ENCODE results near the gene FBXL17.

FBXL17 gene

GRCh38 chr5:108238936-108239887 is 142.7 kb downstream of the FBXL17 start:
- no peak for DNase-seq

GRCh38 chr5:108238461-108238860 is 143.4 kb downstream of the FBXL17 start:
- DNase-seq, result no peak

DNA sequence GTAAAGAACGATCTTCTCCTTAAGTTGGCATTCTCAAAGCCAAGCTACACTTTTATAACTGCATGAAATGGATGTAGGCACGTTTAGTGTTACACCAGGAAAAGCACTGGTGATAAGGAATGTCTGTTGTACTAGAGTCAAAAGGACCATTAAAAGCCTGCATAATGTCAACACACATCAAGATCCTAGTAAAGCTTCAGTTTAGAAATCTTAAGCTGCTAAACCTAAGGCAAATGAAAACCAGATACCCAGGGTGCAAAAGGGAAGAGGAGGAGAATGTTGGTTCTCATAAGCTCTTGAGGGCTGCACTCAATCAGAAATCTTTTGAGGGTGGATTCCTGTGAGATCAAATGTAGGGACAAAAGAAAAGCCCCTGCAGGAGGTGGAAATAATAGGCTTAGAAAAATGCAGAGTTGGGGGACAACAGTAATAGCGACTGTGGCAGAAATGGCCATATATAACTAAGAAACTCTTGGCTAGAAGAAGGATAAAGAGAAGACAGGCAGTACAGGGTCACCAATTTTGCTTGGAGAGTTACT is 148.2 kb downstream of the FBXL17 start:
- DNase-seq, result no peak

DNA sequence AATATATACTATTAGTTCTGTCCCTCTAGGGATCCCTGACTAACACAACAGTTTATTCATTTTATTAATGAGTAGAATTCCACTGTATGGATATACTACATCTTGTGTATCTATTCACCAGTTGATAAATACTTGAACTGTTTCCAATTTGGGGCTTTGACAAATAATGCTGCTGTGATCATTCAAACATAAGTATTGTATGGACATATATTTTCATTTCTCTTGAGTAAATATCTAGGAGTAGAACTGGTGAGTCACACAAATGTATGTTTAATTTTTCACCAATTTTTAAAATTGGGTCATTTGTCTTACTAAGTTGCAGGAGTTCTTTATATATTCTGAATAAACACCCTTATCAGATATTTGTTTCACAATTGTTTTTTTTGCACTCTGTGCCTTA is 149.1 kb downstream of the FBXL17 start:
- DNase-seq, result no peak

DNA sequence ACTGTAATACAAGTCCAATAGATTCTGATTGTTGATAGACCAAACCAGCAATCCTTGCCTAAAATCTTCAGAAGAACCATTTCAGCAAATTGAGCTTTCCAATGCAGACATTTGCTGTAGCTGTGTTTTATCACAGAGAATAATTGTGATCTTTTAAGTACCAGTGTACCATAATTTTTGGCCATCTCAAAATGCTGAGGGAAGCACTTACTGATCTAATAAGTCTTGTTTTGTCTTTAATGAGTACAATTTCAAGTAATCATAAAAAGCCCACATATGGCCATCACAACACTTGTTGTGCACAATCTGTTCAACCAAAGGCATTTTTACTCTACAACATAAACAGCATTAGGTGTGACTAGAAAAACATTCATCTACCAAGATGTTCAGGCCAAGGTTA is 159.9 kb downstream of the FBXL17 start:
- DNase-seq, result no peak

GRCh38 chr5:108220834-108221233 is 161.1 kb downstream of the FBXL17 start:
- no peak for DNase-seq

DNA sequence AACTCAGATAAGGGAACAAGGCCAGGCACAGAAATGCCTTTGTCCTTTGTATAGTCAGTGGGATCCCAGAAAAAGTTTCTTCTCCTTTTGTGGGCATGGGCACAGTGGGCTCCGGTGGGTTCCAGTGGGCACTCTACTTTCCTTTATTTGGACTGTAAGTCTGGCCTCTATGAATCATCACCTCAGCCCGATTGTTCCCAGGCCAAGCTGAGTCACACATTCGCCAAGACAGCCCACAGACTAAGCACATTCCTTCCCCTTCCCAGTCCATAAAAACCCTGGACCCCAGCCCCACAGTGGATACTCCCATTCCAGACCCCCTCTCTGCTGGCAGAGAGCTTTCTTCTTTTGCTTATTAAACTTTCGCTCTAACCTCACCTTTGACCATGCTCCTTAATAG is 165.0 kb downstream of the FBXL17 start:
- no peak for DNase-seq

- DNase-seq, result no peak
These were observed 167.0 kb downstream of the FBXL17 start for GRCh38 chr5:108214857-108215256.

DNA sequence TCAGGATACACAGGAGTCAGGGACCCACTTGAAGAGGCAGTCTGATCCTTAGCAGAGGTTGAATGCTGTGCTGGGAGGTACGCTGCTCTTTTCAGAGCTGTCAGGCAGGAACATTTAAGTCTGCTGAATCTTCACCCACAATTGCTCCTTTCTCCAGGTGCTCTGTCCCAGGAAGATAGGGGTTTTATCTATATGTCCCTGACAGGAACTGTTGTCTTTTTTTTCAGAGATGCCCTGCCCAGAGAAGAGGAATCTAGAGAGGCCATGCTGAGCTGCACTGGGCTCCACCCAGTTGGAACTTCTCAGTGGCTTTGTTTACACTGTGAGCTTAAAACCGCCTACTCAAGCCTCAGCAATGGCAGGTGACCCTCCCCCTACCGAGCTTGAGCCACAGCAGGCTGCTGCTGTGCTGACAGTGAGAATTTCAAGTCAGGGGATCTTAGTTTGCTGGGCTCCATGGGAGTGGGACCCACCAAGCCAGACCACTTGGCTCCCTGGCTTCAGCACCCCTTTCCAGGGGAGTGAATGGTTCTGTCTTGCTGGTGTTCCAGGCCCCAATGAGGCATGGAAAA is 169.0 kb downstream of the FBXL17 start:
- DNase-seq, result no peak

DNA sequence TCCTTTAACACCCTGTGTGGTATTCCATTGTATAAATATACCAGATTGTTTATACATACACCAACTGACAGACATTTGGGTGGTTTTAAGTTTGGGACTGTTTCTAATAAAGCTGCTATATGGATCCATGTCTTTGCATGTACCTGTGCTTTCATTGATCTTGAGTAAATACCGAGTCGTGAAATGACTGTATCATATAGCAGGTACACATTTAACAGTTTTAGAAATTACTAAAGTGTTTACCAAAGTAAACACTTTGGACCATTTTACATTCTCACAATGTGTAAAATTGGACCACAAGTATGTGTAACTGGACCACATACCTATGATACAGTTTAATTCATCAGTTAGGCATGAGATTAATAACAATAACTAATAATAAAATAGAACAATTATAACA is 175.2 kb downstream of the FBXL17 start:
- no peak for DNase-seq

DNA sequence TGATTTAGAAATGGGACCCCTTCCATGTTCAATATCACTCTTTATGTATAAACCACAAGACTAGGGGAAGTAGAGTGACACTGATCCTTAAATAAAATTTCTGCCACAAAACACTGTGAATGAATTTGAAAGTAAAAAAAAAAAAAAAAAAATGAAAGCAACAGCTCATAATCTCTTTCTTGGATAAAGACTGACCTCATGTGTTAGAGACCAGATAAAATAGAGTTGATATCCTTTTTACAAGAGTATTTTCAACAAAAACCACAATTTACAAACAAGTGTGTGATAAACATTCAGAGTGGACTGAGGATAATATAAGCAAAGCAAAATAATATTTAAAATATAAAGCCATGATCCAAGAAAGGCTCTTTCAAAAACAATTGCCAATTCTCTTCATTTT is 180.2 kb downstream of the FBXL17 start:
- DNase-seq, result no peak

DNA sequence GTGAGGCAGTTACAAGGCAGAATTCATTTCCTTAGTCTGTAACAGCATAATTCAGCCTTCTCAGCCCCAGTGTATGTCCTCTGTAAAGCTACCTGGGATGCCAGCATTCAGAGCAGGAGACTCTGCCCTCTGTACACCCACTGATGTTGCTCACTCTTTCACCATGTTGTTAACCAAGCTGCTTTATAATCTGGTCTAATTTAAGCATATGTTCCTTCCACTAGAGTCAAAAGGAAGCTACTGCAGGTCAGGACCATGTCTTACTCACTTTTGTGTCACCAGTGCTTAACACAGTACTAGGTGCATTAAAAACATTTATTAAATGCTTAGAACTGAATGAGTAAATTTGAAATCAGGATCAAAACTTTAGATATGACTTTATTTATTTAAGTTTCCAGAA is 185.6 kb downstream of the FBXL17 start:
- DNase-seq, result no peak

GRCh38 chr5:108193021-108193795 is 188.7 kb downstream of the FBXL17 start:
- DNase-seq, result no peak

DNA sequence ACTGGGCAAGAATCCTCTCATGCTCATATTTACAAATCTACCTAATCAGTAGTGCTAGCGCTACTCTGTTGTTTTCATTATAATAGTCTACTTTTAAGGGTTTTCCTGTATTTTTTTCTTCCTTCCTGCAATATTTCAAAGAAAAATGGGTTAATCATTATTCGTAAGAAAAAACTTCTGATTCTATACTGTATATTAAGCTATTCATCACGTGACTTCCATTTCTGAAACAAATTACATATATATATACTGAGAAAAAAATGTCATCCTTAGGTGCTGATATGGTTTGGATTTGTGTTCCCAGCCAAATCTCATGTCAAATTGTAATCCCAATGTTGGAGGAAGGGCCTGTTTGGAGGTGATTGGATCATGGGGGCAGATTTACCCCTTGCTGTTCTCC is 197.0 kb downstream of the FBXL17 start:
- no peak for DNase-seq

DNA sequence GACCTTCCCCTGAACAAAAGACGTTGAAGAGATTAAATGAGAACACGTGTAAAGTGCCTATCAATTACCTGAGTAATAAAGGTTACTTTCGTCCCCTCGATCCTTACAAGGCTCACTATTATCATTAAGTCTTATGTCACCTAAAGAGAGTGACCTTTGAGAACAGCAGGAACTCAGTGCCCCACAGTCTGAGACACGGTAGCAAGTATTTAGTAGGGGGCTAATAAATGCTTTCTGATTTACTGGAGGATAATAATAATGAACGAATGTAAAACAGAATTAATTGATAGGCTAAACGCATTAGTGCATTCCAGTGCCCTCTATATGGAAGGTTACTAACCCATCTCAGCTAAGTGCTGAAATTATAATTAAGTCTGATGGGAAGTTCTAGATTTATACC is 199.9 kb downstream of the FBXL17 start:
- DNase-seq, result no peak

DNA sequence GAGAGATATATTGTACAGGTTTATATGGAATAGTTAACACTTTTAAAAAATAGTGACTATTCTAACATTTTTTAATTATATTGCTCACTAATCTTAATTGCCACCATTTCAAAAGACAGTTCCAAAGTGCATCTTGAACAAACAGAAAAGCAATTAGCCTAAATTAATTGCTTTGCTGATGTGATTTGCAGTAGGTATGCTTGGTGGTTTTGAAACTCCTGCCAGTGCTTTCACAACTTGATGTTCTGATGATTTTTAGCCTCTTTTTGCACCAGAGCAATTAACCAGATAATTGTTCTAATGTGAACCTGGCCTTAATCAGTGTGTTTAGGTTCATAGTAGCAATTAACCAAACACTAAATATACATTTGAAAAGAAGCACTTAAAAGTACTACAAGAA is 207.6 kb downstream of the FBXL17 start:
- DNase-seq, result no peak

DNA sequence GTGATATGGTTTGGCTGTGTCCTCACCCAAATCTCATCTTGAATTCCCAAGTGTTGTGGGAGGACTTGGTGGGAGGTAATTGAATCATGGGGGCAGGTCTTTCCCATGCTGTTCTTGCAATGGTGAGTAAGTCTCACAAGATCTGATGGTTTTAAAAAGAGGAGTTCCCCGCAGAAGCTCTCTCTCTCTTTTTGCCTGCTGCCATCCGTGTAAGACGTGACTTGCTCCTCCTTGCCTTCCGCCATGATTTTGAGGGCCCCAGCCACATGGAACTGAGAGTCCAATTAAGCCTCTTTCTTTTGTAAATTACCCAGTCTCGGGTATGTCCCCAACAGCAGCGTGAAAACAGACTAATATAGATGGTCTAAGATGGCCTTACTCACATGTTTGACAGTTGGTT is 210.1 kb downstream of the FBXL17 start:
- no peak for DNase-seq

DNA sequence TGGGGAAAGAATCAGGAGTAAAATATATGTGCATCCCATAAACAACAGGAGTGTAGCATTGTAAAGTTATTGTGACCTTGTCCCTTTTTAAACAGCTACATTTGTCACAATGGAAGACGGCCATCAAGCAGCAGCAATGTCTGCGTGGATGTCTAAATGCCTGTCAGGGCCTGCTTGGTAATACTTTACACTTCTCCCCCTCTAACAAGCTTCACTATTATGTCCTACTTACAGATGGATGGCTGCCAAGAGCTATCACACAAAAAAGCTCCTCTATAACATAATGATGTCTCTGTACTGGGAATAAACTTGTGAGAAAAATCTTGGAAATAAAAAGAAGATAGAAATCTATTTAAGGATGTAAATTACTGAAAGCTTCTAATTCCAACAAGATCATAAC is 213.0 kb downstream of the FBXL17 start:
- no peak for DNase-seq

DNA sequence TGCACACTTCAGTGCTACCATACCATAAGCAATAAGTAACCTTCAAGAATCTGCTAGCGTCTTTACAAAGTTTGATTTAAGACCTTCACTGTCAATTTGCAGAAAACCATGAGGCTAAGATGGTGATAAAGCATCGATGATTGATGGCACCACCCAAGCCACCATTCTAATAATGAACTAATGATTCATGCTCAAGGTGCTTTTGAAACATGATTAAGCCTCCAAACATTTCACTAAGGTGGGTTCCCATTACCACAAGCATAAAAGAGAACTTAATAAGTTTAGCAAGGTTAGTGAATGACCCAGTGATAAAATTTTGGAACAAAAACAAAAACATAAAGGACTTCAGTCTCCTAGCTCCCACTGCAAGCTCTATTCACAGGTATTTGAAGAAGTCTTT is 214.7 kb downstream of the FBXL17 start:
- no peak for DNase-seq

DNA sequence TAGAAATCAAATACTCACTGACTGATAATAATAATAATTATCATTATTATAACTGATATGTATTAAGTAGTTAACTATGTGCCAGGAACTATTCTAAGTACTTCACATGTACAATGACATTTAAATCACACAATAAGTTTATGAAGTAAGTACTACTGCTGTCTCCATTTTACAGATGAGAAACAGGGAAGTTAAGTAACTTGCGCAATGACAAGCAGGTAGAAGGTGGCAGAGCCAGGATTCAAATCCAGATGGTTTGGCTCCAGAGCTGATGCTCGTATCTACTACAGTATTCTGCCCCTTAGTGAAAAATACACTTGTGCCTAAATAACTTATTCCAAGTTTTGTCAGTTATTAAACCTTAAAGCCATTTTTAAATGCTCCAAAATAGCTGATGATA is 217.3 kb downstream of the FBXL17 start:
- no peak for DNase-seq

- peak in 1 of 2 donors; percentile 2 for DNase-seq
These were observed 229.0 kb downstream of the FBXL17 start for GRCh38 chr5:108152854-108153253.

DNA sequence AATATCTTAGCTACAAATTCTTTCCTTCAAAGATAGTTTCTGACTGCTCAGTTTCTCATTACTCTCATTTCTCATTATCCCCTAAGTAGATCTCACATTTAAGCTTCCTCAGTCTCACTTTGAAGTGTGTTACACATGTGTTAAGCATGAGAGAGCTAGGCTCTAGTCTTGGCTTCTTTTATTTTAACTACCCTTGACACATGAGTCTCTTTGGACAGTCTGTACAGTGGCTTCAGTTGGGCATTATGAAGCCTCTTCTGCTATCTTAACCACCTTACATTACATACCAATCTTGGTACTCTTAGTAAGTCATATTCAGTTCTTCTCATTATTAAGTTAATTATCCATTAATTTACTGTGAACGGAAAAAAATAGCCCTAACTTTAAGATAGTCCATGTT is 232.5 kb downstream of the FBXL17 start:
- DNase-seq, result no peak

- no peak for DNase-seq
These were observed 233.2 kb downstream of the FBXL17 start for GRCh38 chr5:108148715-108149139.
